H9 (cell line): ENCODE measurements around the gene CYP2B6. TPM values are rescaled to one million over a fixed set of nuclear protein-coding genes. Genes with fewer than 3 reads are reported as not detected.
A peak's percentile ranks its signal among the peaks of the same experiment; 100 is the strongest.

Experiments
- DNase-seq: peaks from one replicate; pipeline ENCODE4 v3.0.0-alpha.2; 2017
- H2AFZ ChIP-seq: one replicate; pipeline ENCODE4 v1.6.1; 2013; ENCODE audit warnings: mild to moderate bottlenecking, low read length, control low read depth, moderate library complexity
- H2AK5ac ChIP-seq: 2 replicates; pipeline ENCODE4 v1.6.1; 2013; ENCODE audit warnings: low read length, control low read depth, mixed read lengths; ENCODE audit not compliant: insufficient read length
- H2BK120ac ChIP-seq: one replicate; pipeline ENCODE4 v1.6.1; 2013; ENCODE audit warnings: low read depth, mild to moderate bottlenecking, low read length, control low read depth, inconsistent platforms; ENCODE audit not compliant: poor library complexity, severe bottlenecking
- H2BK12ac ChIP-seq: 2 replicates; pipeline ENCODE4 v1.6.1; 2013; ENCODE audit warnings: low read length, control low read depth, mixed read lengths, low read depth; ENCODE audit not compliant: insufficient read length
- H2BK15ac ChIP-seq: 2 replicates; pipeline ENCODE4 v1.6.1; 2013; ENCODE audit warnings: low read depth, low read length, control low read depth
- H2BK20ac ChIP-seq: one replicate; pipeline ENCODE4 v1.6.1; 2013; ENCODE audit warnings: low read depth, mild to moderate bottlenecking, low read length, control low read depth, inconsistent platforms; ENCODE audit not compliant: poor library complexity, severe bottlenecking
- H2BK5ac ChIP-seq: 2 replicates; pipeline ENCODE4 v1.6.1; 2013; ENCODE audit warnings: low read length, control low read depth, mixed read lengths; ENCODE audit not compliant: insufficient read length
- H3K14ac ChIP-seq: 2 replicates; pipeline ENCODE4 v1.6.1; 2013; ENCODE audit warnings: low read length, control low read depth; ENCODE audit not compliant: insufficient read depth
- H3K18ac ChIP-seq: 2 replicates; pipeline ENCODE4 v1.6.1; 2013; ENCODE audit warnings: low read depth, mild to moderate bottlenecking, mixed read lengths, low read length, control low read depth; ENCODE audit not compliant: insufficient read length
- H3K23ac ChIP-seq: 2 replicates; pipeline ENCODE4 v1.6.1; 2013; ENCODE audit warnings: low read length, control low read depth, mixed read lengths, low read depth; ENCODE audit not compliant: insufficient read length
- H3K23me2 ChIP-seq: 2 replicates; pipeline ENCODE4 v1.6.1; 2013; ENCODE audit warnings: low read depth, mild to moderate bottlenecking, mixed read lengths, low read length, control low read depth; ENCODE audit not compliant: insufficient read length, poor library complexity, severe bottlenecking
- H3K27ac ChIP-seq: 2 replicates; pipeline ENCODE4 v1.5.1; 2013; ENCODE audit warnings: low read length, control low read depth, mixed read lengths, low read depth; ENCODE audit not compliant: insufficient read length
- H3K27me3 ChIP-seq: 2 replicates; pipeline ENCODE4 v1.6.1; 2013; ENCODE audit warnings: low read length, control low read depth, inconsistent platforms; ENCODE audit not compliant: insufficient read depth
- H3K4ac ChIP-seq: 2 replicates; pipeline ENCODE4 v1.6.1; 2013; ENCODE audit warnings: low read depth, mild to moderate bottlenecking, control low read depth, inconsistent platforms, low read length, moderate library complexity
- H3K4me1 ChIP-seq: 2 replicates; pipeline ENCODE4 v1.6.1; 2013; ENCODE audit warnings: low read length, control low read depth, inconsistent platforms; ENCODE audit not compliant: insufficient read depth
- H3K4me2 ChIP-seq: 2 replicates; pipeline ENCODE4 v1.6.1; 2013; ENCODE audit warnings: low read length, control low read depth, mixed read lengths; ENCODE audit not compliant: insufficient read length, insufficient read depth
- H3K56ac ChIP-seq: 2 replicates; pipeline ENCODE4 v1.6.1; 2013; ENCODE audit warnings: low read depth, mild to moderate bottlenecking, mixed read lengths, low read length, control low read depth; ENCODE audit not compliant: insufficient read length
- H3K79me1 ChIP-seq: 2 replicates; pipeline ENCODE4 v1.6.1; 2013; ENCODE audit warnings: low read depth, mild to moderate bottlenecking, moderate library complexity, low read length, control low read depth, inconsistent platforms; ENCODE audit not compliant: insufficient read depth, poor library complexity, severe bottlenecking
- H3K79me2 ChIP-seq: 2 replicates; pipeline ENCODE4 v1.6.1; 2013; ENCODE audit warnings: low read length, control low read depth, inconsistent platforms; ENCODE audit not compliant: insufficient read depth
- H3K9ac ChIP-seq: 2 replicates; pipeline ENCODE4 v1.6.1; 2013; ENCODE audit warnings: low read length, control low read depth, mixed read lengths; ENCODE audit not compliant: insufficient read length; ENCODE audit errors: extremely low read depth
- H3K9me3 ChIP-seq: one replicate; pipeline ENCODE4 v1.6.1; 2013; ENCODE audit warnings: low read depth, low read length, inconsistent platforms; ENCODE audit not compliant: control insufficient read depth
- H3T11ph ChIP-seq: one replicate; pipeline ENCODE4 v1.6.1; 2013; ENCODE audit warnings: mild to moderate bottlenecking, low read length, control low read depth, inconsistent platforms
- H4K20me1 ChIP-seq: one replicate; pipeline ENCODE4 v1.6.1; 2013; ENCODE audit not compliant: control insufficient read depth, insufficient read length, insufficient read depth
- H4K5ac ChIP-seq: 2 replicates; pipeline ENCODE4 v1.6.1; 2013; ENCODE audit warnings: low read depth, mild to moderate bottlenecking, mixed read lengths, low read length, control low read depth; ENCODE audit not compliant: insufficient read length
- H4K8ac ChIP-seq: replicated peaks from 2 replicates; pipeline ENCODE4 v1.6.1; 2013; ENCODE audit warnings: low read length, control low read depth, mixed read lengths, low read depth; ENCODE audit not compliant: insufficient read length
- H4K91ac ChIP-seq: 2 replicates; pipeline ENCODE4 v1.6.1; 2013; ENCODE audit warnings: low read depth, mild to moderate bottlenecking, moderate library complexity, mixed read lengths, low read length, control low read depth; ENCODE audit not compliant: insufficient read length
- H3K27ac Mint-ChIP-seq, 3 experiments: 2 replicates in 2 of 3; 3 replicates in 1 of 3; pipeline ENCODE4 v1.8.0; 2020 to 2021; ENCODE audit warnings: mixed read lengths in 3 of 3, mild to moderate bottlenecking in 1 of 3, moderate library complexity in 1 of 3
- H3K27me3 Mint-ChIP-seq: 2 replicates; pipeline ENCODE4 v1.8.0; 2021; ENCODE audit warnings: low read depth, mild to moderate bottlenecking, moderate library complexity, mixed read lengths
- H3K36me3 Mint-ChIP-seq, 3 experiments: 2 replicates in 2 of 3; 3 replicates in 1 of 3; pipeline ENCODE4 v1.8.0; 2020 to 2021; ENCODE audit warnings: low read depth in 3 of 3, mixed read lengths in 3 of 3; ENCODE audit not compliant: insufficient read depth in 1 of 3
- H3K4me1 Mint-ChIP-seq, 2 experiments: 2 replicates each; pipeline ENCODE4 v1.8.0; 2020; ENCODE audit warnings: mixed read lengths in 2 of 2
- H3K4me3 Mint-ChIP-seq, 2 experiments: 2 replicates in 1 of 2; 3 replicates in 1 of 2; pipeline ENCODE4 v1.8.0; 2020 to 2021; ENCODE audit warnings: mild to moderate bottlenecking in 2 of 2, mixed read lengths in 2 of 2, moderate library complexity in 1 of 2
- H3K9me3 Mint-ChIP-seq, 2 experiments: 2 replicates in 1 of 2; 3 replicates in 1 of 2; pipeline ENCODE4 v1.8.0; 2020; ENCODE audit warnings: mild to moderate bottlenecking in 2 of 2, mixed read lengths in 2 of 2, moderate library complexity in 1 of 2
- CTCF ChIP-seq: fragments of 200-600 bp; sonication (generic); conservative IDR thresholded peaks from 3 replicates; pipeline ENCODE4 v1.8.0; 2021; ENCODE audit warnings: antibody characterized with exemption, mild to moderate bottlenecking
- WGBS: extraction: QIAGEN DNeasy Blood & Tissue Kit; methylation state at CpG from one replicate; pipeline ENCODE4 v1.1.7; 2013; ENCODE audit warnings: missing lambda C conversion rate, low lambda C conversion rate, mixed read lengths; ENCODE audit not compliant: insufficient read length; ENCODE audit errors: extremely low coverage; 5-methylcytosine and 5-hydroxymethylcytosine counted together
- total RNA-seq: library from RNA; stranded (reverse); gene quantifications from 2 replicates; pipeline ENCODE4 v1.2.1, GENCODE V29; 2021

The CYP2B6 gene
- total RNA-seq, 1 experiment from 2014 or later, result 3.0 TPM

- Histone ChIP-seq H3K79me1 (no peaks in the 10 kb centered on the region), H3K23ac (no peak overlapping the region), H4K8ac (no peak overlapping the region), H2BK12ac (no peak overlapping the region), H3K27ac (no peak overlapping the region), H3T11ph (no peak overlapping the region), H3K14ac (no peak overlapping the region), H3K18ac (no peak overlapping the region), H4K91ac (no peak overlapping the region), H3K4ac (no peak overlapping the region), H3K79me2 (no peaks in the 10 kb centered on the region), H2BK15ac (no peak overlapping the region), H4K20me1 (no peaks in the 10 kb centered on the region), H3K9ac (no peak overlapping the region), H2AFZ (no peak overlapping the region), H2BK20ac (no peak overlapping the region), H2BK120ac (no peak overlapping the region), H2BK5ac (no peak overlapping the region), H3K9me3 (no peaks in the 10 kb centered on the region), H2AK5ac (no peak overlapping the region), H3K4me1 (no peaks in the 10 kb centered on the region), H3K23me2 (no peaks in the 10 kb centered on the region), H3K4me2 (no peak overlapping the region), H3K27me3 (no peaks in the 10 kb centered on the region), H3K56ac (no peak overlapping the region), H4K5ac (no peak overlapping the region)
- TF ChIP-seq CTCF, result 0 out of 3 replicates have a peak, but pooled peaks have one; percentile 19
- no peak overlapping the region; a peak in 1 of 5 replicates for H3K4me3 Mint-ChIP-seq
- peaks cover 19 to 22% of the 10 kb centered on the region in 2 experiments for H3K4me1 Mint-ChIP-seq
- H3K27me3 Mint-ChIP-seq, result peaks cover 12% of the 10 kb centered on the region
- DNase-seq, result peak; percentile 64
- H3K36me3 Mint-ChIP-seq, result no peaks in the 10 kb centered on the region
- WGBS, result no CpG with 5 or more reads among the region's 32 CpGs
- no peaks in the 10 kb centered on the region for H3K9me3 Mint-ChIP-seq
- H3K27ac Mint-ChIP-seq, result no peak overlapping the region
Measured at GRCh38 chr19:41025871-41026270, 34.8 kb downstream of the CYP2B6 start.
